ENCODE measurements around the gene SCNN1B.
"Not testable (repeated sequence)": the region's sequence is repeated elsewhere in the genome, so short reads cannot be mapped to it uniquely, and the experiment has no call there.

Gene SCNN1B

GRCh38 chr16:23296994-23297393 lies 5.1 kb upstream of the SCNN1B start:
- TF ChIP-seq, protein P1, sequence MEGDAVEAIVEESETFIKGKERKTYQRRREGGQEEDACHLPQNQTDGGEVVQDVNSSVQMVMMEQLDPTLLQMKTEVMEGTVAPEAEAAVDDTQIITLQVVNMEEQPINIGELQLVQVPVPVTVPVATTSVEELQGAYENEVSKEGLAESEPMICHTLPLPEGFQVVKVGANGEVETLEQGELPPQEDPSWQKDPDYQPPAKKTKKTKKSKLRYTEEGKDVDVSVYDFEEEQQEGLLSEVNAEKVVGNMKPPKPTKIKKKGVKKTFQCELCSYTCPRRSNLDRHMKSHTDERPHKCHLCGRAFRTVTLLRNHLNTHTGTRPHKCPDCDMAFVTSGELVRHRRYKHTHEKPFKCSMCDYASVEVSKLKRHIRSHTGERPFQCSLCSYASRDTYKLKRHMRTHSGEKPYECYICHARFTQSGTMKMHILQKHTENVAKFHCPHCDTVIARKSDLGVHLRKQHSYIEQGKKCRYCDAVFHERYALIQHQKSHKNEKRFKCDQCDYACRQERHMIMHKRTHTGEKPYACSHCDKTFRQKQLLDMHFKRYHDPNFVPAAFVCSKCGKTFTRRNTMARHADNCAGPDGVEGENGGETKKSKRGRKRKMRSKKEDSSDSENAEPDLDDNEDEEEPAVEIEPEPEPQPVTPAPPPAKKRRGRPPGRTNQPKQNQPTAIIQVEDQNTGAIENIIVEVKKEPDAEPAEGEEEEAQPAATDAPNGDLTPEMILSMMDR (IDR thresholded peaks at IDR 0.05; ENCODE audit: low read depth, low read length, missing control alignments), result peak; percentile 55
- H3K4me3 ChIP-seq (replicated peaks; ENCODE audit: low read depth, low read length), result no peak overlapping the region
- no peak for DNase-seq (ENCODE audit: extremely low read depth, low read depth)

DNA sequence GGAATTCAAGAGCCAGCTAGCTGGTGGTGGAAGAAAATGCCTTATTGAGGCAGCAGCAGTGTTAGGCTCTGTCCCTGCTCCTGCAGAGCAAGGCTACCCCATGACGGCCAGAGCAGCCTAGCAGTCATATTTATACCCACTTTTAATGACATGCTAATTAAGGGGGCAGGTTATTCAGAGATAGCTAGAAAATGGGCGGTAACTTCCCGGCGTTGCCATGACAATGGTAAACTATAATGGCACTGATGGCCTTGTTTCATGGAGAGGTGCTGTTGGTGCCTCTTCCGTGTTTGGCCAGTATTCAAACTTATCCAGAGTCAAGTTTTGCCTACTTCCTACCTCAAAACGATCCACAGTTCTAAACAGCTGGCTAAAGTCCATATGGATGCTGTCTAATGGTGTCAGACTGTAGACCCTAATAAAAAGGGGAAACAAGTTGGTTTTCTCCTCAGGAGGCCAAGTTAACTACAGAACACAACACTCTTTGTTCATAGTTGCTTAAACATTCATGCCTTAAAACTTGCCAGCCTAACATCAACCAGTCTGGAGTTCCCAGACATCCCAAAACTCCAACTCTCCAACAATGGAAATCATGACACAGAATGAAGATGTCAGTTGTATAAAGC lies 3.7 kb upstream of the SCNN1B start:
- H3K4me3 ChIP-seq (replicated peaks; ENCODE audit: low read depth, low read length), result no peak overlapping the region
- TF ChIP-seq, protein P1 (IDR thresholded peaks at IDR 0.05; ENCODE audit: low read depth, low read length, missing control alignments), result no peak
- DNase-seq (ENCODE audit: extremely low read depth, low read depth), result no peak

DNA sequence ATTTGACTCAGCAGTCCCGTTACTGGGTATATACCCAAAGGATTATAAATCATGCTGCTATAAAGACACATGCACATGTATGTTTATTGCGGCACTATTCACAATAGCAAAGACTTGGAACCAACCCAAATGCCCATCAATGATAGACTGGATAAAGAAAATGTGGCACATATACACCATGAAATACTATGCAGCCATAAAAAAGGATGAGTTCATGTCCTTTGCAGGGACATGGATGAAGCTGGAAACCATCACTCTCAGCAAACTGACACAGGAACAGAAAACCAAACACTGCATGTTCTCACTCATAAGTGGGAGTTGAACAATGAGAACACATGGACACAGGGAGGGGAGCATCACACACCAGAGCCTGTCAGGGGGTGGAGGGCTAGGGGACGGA lies 2.3 kb upstream of the SCNN1B start:
- DNase-seq (ENCODE audit: extremely low read depth, low read depth); H3K4me3 ChIP-seq (replicated peaks; ENCODE audit: low read depth, low read length): not testable (repeated sequence)

DNA sequence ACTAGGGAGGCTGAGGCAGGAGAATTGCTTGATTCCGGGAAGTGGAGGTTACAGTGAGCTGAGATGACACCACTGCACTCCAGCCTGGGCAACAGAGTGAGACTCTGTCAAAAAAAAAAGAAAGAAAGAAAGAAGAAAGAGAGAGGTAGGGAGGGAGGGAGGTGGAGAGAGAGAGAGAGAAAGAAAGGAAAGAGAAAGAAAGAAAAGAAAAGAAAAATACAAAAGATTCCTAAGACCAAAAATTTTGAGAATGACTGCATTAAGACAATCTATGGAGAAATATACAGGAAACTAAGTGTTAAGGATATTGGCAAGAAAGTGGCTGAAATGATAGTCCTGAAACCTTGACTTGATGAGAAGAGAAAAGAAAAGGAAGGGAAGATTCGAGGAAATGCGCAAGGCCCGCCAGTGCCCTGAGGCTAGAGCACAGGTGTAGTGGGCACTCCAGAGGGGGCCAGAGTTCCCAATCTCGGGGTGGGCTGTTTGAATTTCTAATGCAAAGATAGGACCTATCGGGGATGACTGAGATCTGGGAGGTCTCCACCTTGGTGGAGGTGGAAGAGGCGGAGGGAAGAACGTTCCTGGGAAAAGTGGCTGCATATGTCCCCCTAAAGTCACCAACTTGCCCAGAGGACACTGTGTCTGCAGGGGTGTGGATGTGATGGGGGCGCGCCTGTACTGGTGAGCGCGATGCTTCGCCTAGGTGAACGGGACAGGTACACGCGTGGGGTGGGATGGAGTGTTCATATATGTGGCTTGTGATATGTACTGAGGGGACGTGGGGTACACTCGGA lies 654 bp upstream of the SCNN1B start:
- H3K4me3 ChIP-seq (replicated peaks; ENCODE audit: low read depth, low read length), result no peak overlapping the region
- TF ChIP-seq, protein P1 (IDR thresholded peaks at IDR 0.05; ENCODE audit: low read depth, low read length, missing control alignments), result no peak
- DNase-seq (ENCODE audit: extremely low read depth, low read depth), result no peak

GRCh38 chr16:23303685-23304084 lies 1.6 kb downstream of the SCNN1B start:
- no peak for DNase-seq (ENCODE audit: extremely low read depth, low read depth)
- TF ChIP-seq, protein P1 (IDR thresholded peaks at IDR 0.05; ENCODE audit: low read depth, low read length, missing control alignments), result no peak
- H3K4me3 ChIP-seq (replicated peaks; ENCODE audit: low read depth, low read length), result no peak overlapping the region

DNA sequence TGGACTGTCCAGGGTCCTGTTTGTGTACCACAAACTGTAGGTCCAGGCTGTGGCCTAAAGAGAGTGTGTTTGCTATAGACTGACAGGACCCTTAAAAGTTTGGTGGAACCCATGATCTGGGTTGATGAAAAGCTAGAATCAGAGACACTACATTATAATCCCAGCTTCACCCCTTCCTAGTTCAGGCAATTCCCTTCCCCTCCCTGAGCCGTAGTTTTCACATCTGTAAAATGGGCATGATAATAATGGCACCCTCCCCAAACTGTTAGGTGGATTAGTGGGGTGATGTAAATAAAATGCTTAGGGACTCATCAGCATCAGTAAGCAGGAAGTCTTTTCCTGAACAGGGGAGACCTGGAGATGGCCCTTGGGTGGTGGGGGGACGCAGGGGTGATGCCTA lies 2.5 kb downstream of the SCNN1B start:
- DNase-seq (ENCODE audit: extremely low read depth, low read depth), result no peak
- TF ChIP-seq, protein P1 (IDR thresholded peaks at IDR 0.05; ENCODE audit: low read depth, low read length, missing control alignments), result no peak

DNA sequence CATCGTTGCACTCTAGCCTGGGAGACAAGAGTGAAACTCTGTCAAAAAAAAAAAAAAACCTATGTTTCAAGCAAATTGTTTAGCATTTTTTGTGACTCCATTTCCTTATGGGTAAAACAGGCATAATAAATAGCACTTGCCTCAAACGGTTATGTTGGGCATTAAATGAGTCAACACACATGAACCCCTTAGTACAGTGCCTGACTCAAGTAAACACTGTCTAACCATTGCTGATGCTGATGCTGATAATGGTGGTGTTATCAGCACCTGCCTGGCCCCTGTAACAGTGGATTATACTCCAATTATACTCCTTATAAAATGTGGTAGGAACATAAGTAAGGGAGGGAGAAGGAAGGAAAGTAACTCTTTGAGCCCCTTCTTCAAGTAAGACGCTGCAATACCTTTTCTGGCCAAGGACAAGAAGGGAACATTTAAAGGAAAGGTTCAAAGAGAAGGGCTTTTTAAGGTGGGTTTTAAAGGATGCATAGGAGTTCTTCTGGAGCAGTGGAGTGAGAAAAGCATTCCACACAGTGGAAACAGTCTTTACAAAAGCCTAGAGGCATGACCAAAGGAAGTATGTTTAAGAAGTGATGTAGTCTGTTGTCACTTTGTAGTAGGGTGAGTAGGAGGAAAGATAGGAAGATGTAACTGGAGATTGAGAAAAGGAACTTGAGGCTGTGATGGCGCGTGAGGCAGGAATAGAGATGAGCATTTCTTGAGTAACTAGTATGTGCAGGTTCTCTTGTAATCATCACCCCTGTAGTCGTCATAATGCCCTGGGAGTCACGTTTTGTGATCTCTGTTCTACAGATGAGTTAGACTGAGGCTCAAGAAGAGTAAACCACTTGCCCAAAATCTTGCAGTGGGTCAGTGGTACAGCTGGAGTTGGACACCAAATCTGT lies 4.3 kb downstream of the SCNN1B start:
- TF ChIP-seq, protein P1 (IDR thresholded peaks at IDR 0.05; ENCODE audit: low read depth, low read length, missing control alignments), result no peak
- no peak for DNase-seq (ENCODE audit: extremely low read depth, low read depth)
- no peak overlapping the region for H3K4me3 ChIP-seq (replicated peaks; ENCODE audit: low read depth, low read length)

More for the DNA sequence above, 2.5 kb downstream of the SCNN1B start:
- H3K4me3 ChIP-seq (replicated peaks; ENCODE audit: low read depth, low read length), result no peak overlapping the region
